Small intestine (tissue), 7 donors: ENCODE data around the gene ARAP3. TPM values are rescaled to one million over a fixed set of nuclear protein-coding genes. Genes with fewer than 3 reads are reported as not detected.

ENCODE experiments used
- DNase-seq, 2 donors: peaks; one replicate each; pipeline versions ENCODE4 v3.0.0 to v3.0.0-alpha.2; 2013
- FAIRE-seq: peaks from 2 replicates; lab custom pipeline; 2012; peaks lifted over from hg19 to GRCh38; lab: Jason Lieb, UNC
- H3K27ac ChIP-seq, 3 donors: one replicate each; pipeline ENCODE4 v1.5.1; 2013; ENCODE audit warnings: low read length in 2 of 3, mild to moderate bottlenecking in 2 of 3, control low read depth in 1 of 3, inconsistent platforms in 1 of 3, low read depth in 1 of 3, moderate library complexity in 1 of 3
- H3K27me3 ChIP-seq, 3 donors: one replicate each; pipeline ENCODE4 v1.6.1; 2013; ENCODE audit warnings: low read length in 3 of 3, inconsistent platforms in 1 of 3; ENCODE audit not compliant: control insufficient read depth in 3 of 3, insufficient read depth in 3 of 3
- H3K36me3 ChIP-seq, 3 donors: one replicate each; pipeline ENCODE4 v1.6.1; 2013; ENCODE audit warnings: low read length in 3 of 3, inconsistent platforms in 1 of 3, low read depth in 1 of 3, mild to moderate bottlenecking in 1 of 3, moderate library complexity in 1 of 3; ENCODE audit not compliant: control insufficient read depth in 3 of 3, insufficient read depth in 2 of 3
- H3K4me1 ChIP-seq, 3 donors: one replicate each; pipeline ENCODE4 v1.6.1; 2013; ENCODE audit warnings: low read length in 2 of 3, inconsistent platforms in 1 of 3, low read depth in 1 of 3, mild to moderate bottlenecking in 1 of 3, moderate library complexity in 1 of 3; ENCODE audit not compliant: control insufficient read depth in 3 of 3, insufficient read depth in 2 of 3
- H3K4me3 ChIP-seq, 3 donors: one replicate each; pipeline ENCODE4 v1.5.1; 2013; ENCODE audit warnings: low read length in 3 of 3, control low read depth in 1 of 3, inconsistent platforms in 1 of 3, low read depth in 1 of 3, mild to moderate bottlenecking in 1 of 3, moderate library complexity in 1 of 3
- H3K9me3 ChIP-seq, 2 donors: one replicate each; pipeline ENCODE4 v1.6.1; 2013; ENCODE audit warnings: low read depth in 1 of 2, low read length in 1 of 2; ENCODE audit not compliant: control insufficient read depth in 2 of 2, insufficient read depth in 1 of 2
- WGBS, 3 donors: extraction: QIAGEN DNeasy Blood & Tissue Kit; methylation state at CpG; one replicate each; pipeline ENCODE4 v1.1.7; 2013; 5-methylcytosine and 5-hydroxymethylcytosine counted together
- polyA plus RNA-seq, 4 donors: library from polyadenylated mRNA; stranded (reverse) in 3 of 4; unstranded in 1 of 4; fragments of 200-250 nt in 3 of 4; fragments of 120-200 nt in 1 of 4; gene quantifications; one replicate each; pipeline versions ENCODE4 v1.2.1 to v1.2.3, GENCODE V29; 2013
- donor health status: healthy with polysubstance abuse.
- donor health status: control.
- donor health status: control.
- donor health status: Bipolar disorder and iron deficiency.
- donor health status: healthy.

Gene ARAP3
- polyA plus RNA-seq, 4 donors = 0.45 to 14.2 (median 4.6) TPM

DNA sequence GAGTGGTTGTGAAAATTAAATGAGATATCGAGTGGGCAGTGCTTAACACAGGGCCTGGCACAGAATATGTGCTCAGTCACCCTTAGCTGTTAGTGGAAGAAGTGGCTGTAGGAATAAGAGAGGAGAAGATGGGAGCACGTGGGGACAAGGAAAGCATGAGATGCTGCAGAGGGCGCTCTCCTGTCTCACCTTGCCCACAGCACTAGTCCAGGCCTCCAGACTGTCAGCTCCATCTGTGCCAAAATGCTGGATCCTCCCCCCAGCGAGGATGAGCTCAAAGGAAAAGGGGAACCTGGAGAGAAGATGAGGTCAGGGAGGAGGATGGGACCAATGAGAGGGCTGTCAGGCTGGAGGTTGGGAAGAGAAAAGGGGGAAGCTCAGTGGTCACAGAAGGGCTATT, 12.5 kb downstream of the ARAP3 start:
- peaks cover 0 to 3% (median 0%) of the 10 kb centered on the region in 3 donors for H3K4me1 ChIP-seq
- DNase-seq (no peak), FAIRE-seq (no peak)
- H3K36me3 ChIP-seq = peaks cover 0 to 57% (median 2%) of the 10 kb centered on the region in 3 donors
- H3K27ac ChIP-seq = no peak overlapping the region
- no peaks in the 10 kb centered on the region for H3K9me3 ChIP-seq
- 75 to 77% (median 75%) methylated on average over 4 of the region's 4 CpGs for WGBS, 3 donors
- no peaks in the 10 kb centered on the region for H3K27me3 ChIP-seq
- no peak overlapping the region for H3K4me3 ChIP-seq

DNA sequence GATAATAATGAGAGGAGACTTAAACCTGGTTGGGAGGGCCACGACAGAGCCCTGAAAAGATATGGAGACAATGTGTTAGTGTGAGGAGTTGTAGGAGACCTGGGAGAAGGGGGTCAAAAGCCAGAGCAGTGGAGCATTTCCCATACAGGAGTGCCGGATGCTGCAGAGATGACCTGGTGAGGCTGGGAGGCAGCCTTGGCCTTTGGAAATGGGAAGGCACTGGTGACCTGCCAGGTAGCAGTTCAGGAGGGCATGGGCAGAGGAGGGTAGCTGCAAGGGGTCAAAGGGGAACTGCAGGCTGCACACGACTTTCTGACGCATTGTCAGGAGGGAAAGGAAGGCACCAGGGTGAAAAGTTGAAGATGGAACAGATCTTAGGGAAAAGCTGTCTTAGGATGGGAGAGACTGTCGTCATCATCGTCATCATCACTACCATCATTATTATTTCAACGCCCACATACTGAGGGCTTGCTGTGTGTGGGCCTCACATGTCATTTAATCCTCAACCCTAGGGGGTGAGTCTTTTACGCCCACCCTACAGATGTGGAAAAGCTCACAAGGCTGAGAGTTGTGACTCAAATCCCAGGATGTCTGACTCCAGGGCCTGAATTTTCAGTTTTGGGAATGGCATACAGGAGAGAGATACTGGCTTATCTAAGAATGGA, 13.3 kb downstream of the ARAP3 start:
- peaks cover 0 to 62% (median 2%) of the 10 kb centered on the region in 3 donors for H3K36me3 ChIP-seq
- FAIRE-seq = no peak
- no peaks in the 10 kb centered on the region for H3K9me3 ChIP-seq
- H3K27me3 ChIP-seq = no peaks in the 10 kb centered on the region
- DNase-seq = no peak
- no peak overlapping the region for H3K27ac ChIP-seq
- WGBS, 3 donors = 76 to 80% (median 77%) methylated on average over 8 of the region's 8 CpGs
- no peak overlapping the region for H3K4me3 ChIP-seq
- H3K4me1 ChIP-seq = peaks cover 0 to 3% (median 0%) of the 10 kb centered on the region in 3 donors

DNA sequence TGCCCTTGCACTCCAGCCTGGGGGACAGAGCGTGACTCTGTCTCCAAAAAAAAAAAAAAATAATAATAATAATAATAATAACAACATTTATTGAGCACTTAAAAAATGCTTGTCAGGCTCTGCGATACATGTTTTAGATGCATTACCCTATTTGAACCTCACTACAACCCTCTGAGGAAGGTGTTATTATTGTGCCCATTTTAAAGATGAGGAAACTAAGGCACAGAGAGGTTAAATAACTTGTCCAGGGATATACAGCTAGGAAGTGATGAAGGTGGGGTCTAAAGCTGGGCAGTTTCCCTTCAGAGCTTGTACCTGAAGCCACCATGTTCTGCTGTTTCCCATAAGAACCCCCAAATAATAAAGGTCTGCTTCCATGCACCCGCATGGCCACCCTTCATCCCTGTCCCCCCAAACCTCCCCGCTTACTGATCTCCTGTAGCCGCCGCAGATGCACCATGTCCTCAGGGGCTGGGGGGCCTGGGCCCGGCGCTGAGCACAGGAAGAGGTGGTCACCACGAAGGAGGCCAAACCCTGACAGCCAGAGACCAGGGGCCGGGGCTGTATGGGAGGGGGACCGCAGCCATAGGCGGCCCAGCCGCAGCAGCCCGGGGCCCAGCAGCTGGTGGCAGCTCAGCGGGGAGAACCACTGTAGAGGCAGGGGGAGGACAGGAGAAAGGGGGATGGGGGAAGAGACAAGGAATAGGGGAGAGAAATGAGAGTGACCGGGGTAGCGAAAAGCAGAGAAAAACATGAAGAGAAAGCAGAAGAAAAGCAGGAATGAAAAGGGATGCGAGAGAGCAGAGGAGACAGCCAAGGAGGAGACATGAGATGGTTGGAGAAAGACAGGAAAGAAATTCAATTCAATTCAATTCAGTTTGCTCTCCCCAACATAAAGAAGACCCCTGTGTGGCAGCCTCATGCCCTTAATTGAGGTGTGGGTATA, 15.8 kb downstream of the ARAP3 start:
- FAIRE-seq (no peak), DNase-seq (no peak)
- WGBS, 3 donors = 89 to 96% (median 93%) methylated on average over 18 of the region's 18 CpGs
- peaks cover 0 to 55% (median 0%) of the 10 kb centered on the region in 3 donors for H3K36me3 ChIP-seq
- H3K4me3 ChIP-seq = no peak overlapping the region
- no peaks in the 10 kb centered on the region for H3K9me3 ChIP-seq
- no peaks in the 10 kb centered on the region for H3K27me3 ChIP-seq
- no peak overlapping the region for H3K27ac ChIP-seq
- peaks cover 0 to 3% (median 0%) of the 10 kb centered on the region in 3 donors for H3K4me1 ChIP-seq

DNA sequence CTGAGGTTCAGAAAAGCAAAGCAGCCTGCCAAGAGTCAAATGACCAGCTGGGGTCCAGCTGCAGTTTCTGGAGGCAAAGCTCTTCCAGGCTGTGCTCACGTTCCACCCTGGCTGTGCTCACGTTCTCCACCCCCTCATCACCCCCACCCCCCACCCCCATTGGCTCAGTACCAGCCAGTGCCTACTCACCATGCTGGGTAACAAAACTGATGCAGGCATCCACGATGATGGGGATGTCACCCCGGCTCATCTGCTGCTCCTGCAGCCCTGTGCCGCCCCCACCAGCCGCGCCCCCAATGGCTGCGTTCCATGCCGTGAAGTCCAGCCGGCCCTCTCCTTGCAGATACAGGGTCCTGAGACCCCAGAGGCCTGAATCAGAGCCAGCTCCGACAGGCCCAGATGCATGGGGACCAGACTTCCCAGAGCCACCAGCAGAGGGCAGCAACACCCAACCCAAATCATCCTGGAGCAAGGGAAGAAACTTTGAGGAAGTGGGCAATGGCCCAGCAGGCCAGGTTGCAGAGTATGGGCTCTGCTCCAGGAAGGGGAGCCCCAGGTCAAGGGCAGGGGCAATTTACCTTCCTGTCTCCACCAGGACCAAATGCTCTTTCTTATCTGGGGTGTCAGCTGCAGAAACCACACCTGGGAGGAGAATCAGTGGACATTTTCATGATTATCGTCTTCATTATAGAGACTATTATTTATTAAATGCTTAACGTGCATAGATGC, 17.1 kb downstream of the ARAP3 start:
- Histone ChIP-seq H3K4me1 (peaks cover 0 to 3% (median 0%) of the 10 kb centered on the region in 3 donors), H3K9me3 (no peaks in the 10 kb centered on the region), H3K27ac (no peak overlapping the region), H3K4me3 (no peak overlapping the region), H3K36me3 (peaks cover 0 to 43% (median 0%) of the 10 kb centered on the region in 3 donors), H3K27me3 (no peaks in the 10 kb centered on the region)
- WGBS, 3 donors = 23 to 34% (median 30%) methylated on average over 13 of the region's 13 CpGs
- FAIRE-seq (no peak), DNase-seq (peak; percentile 82 to 86)

DNA sequence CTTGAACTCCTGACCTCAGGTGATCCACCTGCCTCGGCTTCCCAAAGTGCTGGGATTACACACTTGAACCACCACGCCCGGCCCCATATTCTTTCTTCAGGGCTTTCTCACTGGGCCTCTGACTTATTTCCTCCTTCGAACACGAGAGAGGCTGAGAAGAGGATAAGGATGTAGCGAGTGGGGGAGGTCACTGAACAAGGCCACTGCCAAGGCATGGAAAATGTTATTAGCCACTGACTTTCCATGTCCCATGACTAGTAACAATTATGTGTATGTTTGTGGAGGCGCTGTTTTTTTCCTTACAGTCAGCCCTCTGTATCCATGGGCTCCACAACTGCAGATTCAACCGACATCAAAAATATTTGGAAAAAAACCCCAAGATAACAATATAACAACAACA, 18.5 kb downstream of the ARAP3 start:
- H3K4me1 ChIP-seq = peaks cover 0 to 3% (median 0%) of the 10 kb centered on the region in 3 donors
- FAIRE-seq (no peak), DNase-seq (no peak)
- peaks cover 0 to 41% (median 0%) of the 10 kb centered on the region in 3 donors for H3K36me3 ChIP-seq
- no peaks in the 10 kb centered on the region for H3K27me3 ChIP-seq
- H3K27ac ChIP-seq = no peak overlapping the region
- WGBS, 3 donors = 83 to 90% (median 86%) methylated on average over 8 of the region's 8 CpGs
- no peaks in the 10 kb centered on the region for H3K9me3 ChIP-seq
- no peak overlapping the region for H3K4me3 ChIP-seq

DNA sequence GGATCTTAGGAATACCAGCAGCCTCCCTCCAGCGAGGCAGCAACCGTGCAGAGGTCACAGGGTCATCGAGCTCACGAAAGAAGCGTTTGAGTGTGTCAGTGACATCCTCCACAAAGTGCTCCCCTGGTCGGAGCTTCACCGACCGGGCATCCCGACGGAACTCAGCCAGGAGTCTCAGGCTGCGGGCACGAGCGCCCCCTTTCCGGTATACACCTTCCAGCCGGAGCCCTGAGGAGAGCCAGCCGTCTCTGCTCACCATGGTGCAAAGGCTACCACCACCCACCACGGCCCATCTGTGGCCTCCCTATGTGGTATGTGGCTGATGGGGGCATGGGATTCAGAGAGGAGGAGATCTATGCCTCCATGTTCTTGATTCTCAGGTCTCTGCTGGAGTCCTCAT, 20.0 kb downstream of the ARAP3 start:
- Histone ChIP-seq H3K4me3 (no peak overlapping the region), H3K27ac (no peak overlapping the region), H3K4me1 (peaks cover 0 to 3% (median 0%) of the 10 kb centered on the region in 3 donors), H3K9me3 (no peaks in the 10 kb centered on the region), H3K27me3 (no peaks in the 10 kb centered on the region), H3K36me3 (peaks cover 0 to 44% (median 0%) of the 10 kb centered on the region in 3 donors)
- DNase-seq = no peak
- no peak for FAIRE-seq
- 85 to 90% (median 89%) methylated on average over 17 of the region's 17 CpGs for WGBS, 3 donors

DNA sequence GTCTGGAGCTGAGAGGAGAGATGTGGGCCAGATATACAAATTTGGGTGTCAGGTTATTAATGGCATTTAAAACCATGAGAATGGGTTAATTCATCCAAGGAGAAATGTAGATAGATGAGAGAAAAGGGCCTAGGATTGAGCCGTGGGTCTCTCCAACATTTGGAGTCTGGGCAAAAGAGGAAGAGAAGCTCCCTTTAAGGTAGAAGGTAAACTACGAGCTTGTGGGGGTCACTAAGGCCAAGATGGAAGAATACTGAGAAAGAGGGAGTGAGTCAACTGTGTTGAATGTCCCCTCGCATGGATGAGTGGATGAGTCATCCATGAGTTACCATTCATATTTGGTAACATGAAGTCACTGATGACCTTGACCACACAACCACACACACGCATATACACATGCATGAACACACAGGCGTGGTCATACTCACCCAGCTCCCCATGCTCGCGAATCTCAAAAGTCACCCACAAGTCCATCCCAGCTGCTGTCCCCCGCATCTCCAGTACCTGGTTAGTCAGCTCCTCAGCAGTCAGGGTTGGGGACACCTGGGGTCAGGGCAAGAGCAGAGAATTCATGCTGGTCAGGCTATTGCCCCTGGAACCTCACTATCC, 24.0 kb downstream of the ARAP3 start:
- no peak overlapping the region for H3K27ac ChIP-seq
- H3K9me3 ChIP-seq = no peaks in the 10 kb centered on the region
- H3K27me3 ChIP-seq = no peaks in the 10 kb centered on the region
- H3K4me3 ChIP-seq = no peak overlapping the region
- H3K36me3 ChIP-seq = peaks cover 0 to 48% (median 0%) of the 10 kb centered on the region in 3 donors
- DNase-seq (no peak), FAIRE-seq (no peak)
- no peaks in the 10 kb centered on the region for H3K4me1 ChIP-seq
- WGBS, 3 donors = 75 to 78% (median 77%) methylated on average over 8 of the region's 8 CpGs
